ENCODE data around the gene JMJD8. TPM values are rescaled to one million over a fixed set of nuclear protein-coding genes. Genes with fewer than 3 reads are reported as not detected.

Gene JMJD8
- total RNA-seq, 4 donors from 2014 or later = 72.8 to 156 (median 124) TPM

GRCh38 chr16:652454-653305 is 31.5 kb downstream of the JMJD8 start:
- no peaks in the 10 kb centered on the region for H3K9me3 ChIP-seq
- no peak overlapping the region for H3K27ac ChIP-seq
- peaks cover 16 to 17% of the 10 kb centered on the region in 2 donors for H3K4me1 ChIP-seq
- 90 to 97% methylated on average over 14 to 24 of the region's 28 CpGs for WGBS, 2 donors
- no peak for DNase-seq
- intact Hi-C loops (cut with DNase I) = no loop called here
- H3K27me3 ChIP-seq = no peaks in the 10 kb centered on the region
- no peak overlapping the region for H3K4me3 ChIP-seq (replicated peaks in 1 of 3)
- TF ChIP-seq POLR2A (IDR thresholded peaks at IDR 0.05) (no peak), CTCF (IDR thresholded peaks at IDR 0.05) (no peak)
- peaks cover 0 to 8% of the 10 kb centered on the region in 2 donors for H3K36me3 ChIP-seq

- H3K36me3 ChIP-seq = peaks cover 0 to 8% of the 10 kb centered on the region in 2 donors
- no peak for DNase-seq
Observed at GRCh38 chr16:651844-652243, 32.3 kb downstream of the JMJD8 start.

GRCh38 chr16:649631-650030 is 34.5 kb downstream of the JMJD8 start:
- no peaks in the 10 kb centered on the region for H3K27me3 ChIP-seq
- peaks cover 40 to 46% of the 10 kb centered on the region in 2 donors for H3K4me1 ChIP-seq
- peak overlapping the region; percentile 73 to 98 (median 77) for H3K4me3 ChIP-seq (replicated peaks in 1 of 3)
- 0% methylated on average over 8 of the region's 44 CpGs; no CpG with 5 or more reads in 1 of the 2 donors for WGBS, 2 donors
- intact Hi-C loops (cut with DNase I) = no loop called here
- H3K9me3 ChIP-seq = no peaks in the 10 kb centered on the region
- peaks cover 0 to 8% of the 10 kb centered on the region in 2 donors for H3K36me3 ChIP-seq
- no peak for TF ChIP-seq POLR2A (IDR thresholded peaks at IDR 0.05)
- no peak for TF ChIP-seq CTCF (IDR thresholded peaks at IDR 0.05)
- peak overlapping the region in 1 of 3 donors; percentile 92 for H3K27ac ChIP-seq
- DNase-seq = no peak

More at GRCh38 chr16:651844-652243, 32.3 kb downstream of the JMJD8 start:
- no peak overlapping the region for H3K4me3 ChIP-seq (replicated peaks in 1 of 3)
- H3K4me1 ChIP-seq = peaks cover 25 to 26% of the 10 kb centered on the region in 2 donors
- H3K9me3 ChIP-seq = no peaks in the 10 kb centered on the region
- TF ChIP-seq POLR2A (IDR thresholded peaks at IDR 0.05) = no peak
- TF ChIP-seq CTCF (IDR thresholded peaks at IDR 0.05) = no peak
- 94% methylated on average over 21 of the region's 22 CpGs; no CpG with 5 or more reads in 1 of the 2 donors for WGBS, 2 donors
- no peak overlapping the region for H3K27ac ChIP-seq
- intact Hi-C loops (cut with DNase I) = no loop called here
- H3K27me3 ChIP-seq = no peaks in the 10 kb centered on the region

- intact Hi-C loops (cut with DNase I) = no loop called here
- Histone ChIP-seq H3K4me1 (peaks cover 40 to 52% of the 10 kb centered on the region in 2 donors), H3K27ac (peak within 1 kb of the TSS; percentile 71 to 92 (median 91)), H3K4me3 (replicated peaks in 1 of 3) (peak within 1 kb of the TSS; percentile 73 to 98 (median 77)), H3K36me3 (peaks cover 0 to 8% of the 10 kb centered on the region in 2 donors), H3K27me3 (no peaks in the 10 kb centered on the region), H3K9me3 (no peaks in the 10 kb centered on the region)
- TF ChIP-seq POLR2A (IDR thresholded peaks at IDR 0.05) (peak; percentile 8 to 56), CTCF (IDR thresholded peaks at IDR 0.05) (no peak)
- DNase-seq = peak; percentile 93
- WGBS, 2 donors = 0 to 3% methylated on average over 1 to 6 of the region's 91 CpGs
Observed at GRCh38 chr16:648781-649589, 35.1 kb downstream of the JMJD8 start, which contains the start of gene WDR90. Gene WDR90 (plus strand): TSS chr16:649365. CDS start chr16:649417, 52 bp downstream.

Measured in thyroid gland (tissue), 4 donors.